GM18870 (cell line): ENCODE measurements around the gene MUSTN1.

Experiments used
- ATAC-seq: cut with Tn5 transposase; IDR thresholded peaks from one replicate; pipeline ENCODE4 v1.9.1; 2021; ENCODE audit warnings: moderate library complexity; ENCODE audit not compliant: unreplicated experiment

The MUSTN1 gene

DNA sequence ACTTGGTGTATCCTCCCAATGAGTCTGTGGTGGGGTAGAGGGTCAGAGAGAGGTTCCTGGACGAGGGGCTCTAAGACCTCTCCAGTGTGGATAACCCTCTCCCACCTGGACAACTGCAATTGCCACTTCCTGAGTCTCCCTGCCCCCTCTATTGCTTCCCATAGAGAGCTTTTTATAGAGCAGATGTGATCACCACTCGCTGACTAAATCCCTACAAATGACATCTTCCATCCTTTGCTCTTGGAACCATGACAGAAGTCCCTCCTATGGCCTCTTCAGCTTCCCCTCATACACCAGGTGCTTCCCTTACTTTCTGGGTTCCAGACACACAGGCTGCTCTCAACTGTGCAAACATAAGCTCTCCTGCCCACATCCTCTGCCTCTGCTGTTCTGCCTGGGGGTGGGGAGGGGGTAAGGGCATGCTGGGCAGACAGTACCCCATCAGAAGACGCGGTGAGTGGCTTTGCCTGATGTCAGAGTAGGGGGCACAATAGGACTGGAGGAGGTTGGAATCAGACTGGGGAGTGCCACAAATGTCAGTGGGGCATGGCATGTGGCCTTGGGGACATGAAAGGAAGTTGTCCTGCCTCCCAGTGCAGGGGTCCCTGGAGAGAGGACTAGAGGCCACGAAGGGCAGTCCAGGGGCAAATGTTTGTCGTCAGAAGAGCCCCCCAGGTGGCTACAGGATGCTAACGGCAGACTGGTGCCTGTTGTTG, 25.0 kb downstream of the MUSTN1 start:
- ATAC-seq, result no peak

DNA sequence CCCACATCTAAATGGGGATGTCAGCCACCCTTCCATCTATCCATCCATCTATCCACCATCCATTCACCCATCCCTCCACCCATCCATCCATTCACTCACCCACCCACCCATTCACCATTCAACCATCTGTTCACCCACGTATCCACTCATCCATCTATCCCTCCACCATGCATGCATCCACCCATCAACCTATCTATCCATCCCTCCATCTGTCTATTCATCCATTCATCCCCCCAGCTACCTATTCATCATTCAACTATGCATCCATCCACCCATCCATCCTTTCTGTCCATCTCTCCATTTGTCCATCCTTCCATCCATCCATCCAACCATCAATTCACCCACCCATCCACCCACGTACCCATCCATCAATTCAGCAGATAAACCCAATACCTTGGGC, 25.7 kb downstream of the MUSTN1 start:
- ATAC-seq, result no peak

DNA sequence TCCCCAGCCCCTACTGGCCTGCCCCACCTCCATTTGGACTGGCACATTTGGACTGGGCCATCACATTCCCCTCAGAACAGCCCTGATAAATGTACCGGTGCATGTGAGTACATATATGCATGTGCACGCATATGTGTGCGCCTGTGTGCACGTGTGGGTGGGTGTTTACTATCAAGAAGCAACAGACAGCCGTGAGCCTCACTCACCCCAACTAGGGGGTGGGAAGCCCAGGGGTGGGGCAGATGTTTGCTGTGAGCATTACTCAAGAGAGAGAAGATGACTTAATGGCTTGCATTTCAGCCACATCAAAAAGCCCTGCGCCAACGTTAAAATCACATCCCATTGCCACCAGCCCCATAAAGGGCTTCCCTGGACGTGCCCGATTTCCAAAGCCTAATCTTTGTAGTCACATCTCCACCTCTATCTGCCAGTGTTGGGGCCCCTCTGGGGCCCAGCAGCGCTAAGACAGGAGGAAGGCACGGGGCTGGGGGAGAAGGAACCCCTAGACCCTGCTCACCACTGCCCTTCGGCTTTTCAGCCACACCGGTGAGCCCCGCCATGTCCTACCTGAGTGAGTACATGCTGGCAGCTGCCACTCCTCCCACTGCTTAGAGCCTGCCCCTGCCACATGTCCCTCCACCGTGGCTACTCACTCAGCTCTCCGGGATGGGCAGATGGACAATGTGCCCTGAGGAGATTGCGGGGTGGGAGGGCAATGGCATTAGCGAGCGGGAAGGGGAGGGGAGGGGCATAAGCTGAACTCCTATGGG, 29.4 kb downstream of the MUSTN1 start:
- no peak for ATAC-seq

DNA sequence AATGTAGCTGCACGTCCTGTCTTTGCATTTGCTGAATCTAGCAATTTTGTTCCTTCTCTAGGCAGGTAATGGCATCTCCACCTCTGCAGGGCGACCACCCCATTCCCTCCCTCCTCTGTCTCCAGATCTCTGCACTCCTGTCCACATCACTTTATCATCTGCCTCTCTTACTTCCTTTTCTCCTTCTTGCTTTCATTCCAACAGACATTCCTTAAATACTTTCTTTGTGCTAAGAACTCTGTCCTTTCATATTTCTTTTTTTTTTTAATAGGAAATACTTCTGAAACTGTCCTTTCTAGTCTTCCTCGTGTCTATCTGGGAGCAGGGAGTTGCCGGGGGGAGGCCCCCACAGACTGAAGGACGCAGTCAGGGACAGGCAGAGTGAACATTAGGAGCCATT, 33.0 kb downstream of the MUSTN1 start:
- no peak for ATAC-seq

DNA sequence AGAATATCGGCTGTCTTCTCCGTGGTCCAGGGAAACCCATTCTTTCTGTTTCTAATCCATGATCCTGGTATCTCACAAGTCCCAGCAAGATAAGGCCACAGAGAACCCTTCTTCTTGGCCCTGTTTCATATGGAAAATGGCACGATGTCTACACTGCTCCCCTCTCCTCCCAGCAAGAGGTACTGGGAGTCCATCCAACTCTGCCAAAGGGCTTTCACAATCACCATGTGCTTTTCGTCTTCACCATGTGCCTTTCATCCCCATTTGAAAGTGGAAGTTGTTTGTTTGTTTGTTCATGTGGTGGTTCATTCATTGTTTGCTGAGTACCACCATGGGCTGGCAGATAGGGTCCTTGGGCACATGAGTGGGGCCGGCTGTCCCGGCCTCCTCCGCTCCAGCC, 34.7 kb downstream of the MUSTN1 start:
- ATAC-seq, result no peak

DNA sequence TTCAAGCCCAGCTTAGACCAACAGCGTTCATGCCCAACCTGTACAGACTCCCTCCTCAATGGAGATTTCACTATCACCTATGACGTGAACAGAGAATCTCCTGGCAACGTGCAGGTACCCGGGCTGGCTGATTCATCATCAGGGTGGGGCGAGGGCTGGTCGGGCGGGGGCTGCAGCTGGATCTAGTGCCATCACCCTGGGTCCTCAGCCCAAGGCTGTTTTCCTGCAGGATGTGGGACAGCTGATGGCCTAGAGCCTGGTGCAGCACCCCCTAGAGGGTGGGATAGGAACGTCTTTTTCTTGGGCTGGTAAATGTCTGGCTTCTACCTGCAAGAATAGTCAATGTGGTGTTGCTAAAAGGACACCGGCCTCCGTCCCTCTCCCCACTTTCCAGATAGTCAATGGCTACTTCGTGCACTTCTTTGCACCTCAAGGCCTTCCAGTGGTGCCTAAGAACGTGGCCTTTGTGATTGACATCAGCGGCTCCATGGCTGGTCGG, 35.8 kb downstream of the MUSTN1 start:
- ATAC-seq, result no peak

DNA sequence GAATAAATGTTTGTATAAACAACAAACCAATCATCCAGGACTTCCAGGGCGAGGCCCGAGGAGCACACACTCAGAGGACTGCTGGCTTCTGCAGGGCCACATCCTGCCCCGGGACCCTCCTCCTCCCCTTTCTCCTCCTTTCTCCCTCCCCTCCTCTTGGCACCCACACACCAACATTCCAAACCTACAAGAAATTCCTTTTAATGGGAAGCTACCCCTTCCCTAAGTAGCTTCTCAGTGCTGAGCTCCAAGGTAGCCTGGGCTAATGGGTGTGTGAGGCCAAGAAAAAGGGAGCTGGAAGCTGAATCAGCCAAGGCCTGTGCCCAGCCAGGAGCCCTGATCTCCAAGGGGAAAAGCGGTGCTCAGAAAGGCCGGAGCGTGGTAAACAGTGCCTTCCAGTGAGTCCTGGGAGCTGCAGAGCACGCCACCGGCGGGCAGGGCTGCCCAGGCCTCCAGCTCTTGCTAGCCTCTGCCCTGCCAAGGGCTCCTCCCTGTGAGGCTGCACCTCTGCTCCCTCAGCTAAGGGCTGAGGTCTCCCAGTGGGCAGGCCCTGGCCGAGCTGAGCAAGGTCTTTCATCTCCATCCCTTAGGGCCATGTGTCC, 36.3 kb downstream of the MUSTN1 start:
- ATAC-seq, result no peak

DNA sequence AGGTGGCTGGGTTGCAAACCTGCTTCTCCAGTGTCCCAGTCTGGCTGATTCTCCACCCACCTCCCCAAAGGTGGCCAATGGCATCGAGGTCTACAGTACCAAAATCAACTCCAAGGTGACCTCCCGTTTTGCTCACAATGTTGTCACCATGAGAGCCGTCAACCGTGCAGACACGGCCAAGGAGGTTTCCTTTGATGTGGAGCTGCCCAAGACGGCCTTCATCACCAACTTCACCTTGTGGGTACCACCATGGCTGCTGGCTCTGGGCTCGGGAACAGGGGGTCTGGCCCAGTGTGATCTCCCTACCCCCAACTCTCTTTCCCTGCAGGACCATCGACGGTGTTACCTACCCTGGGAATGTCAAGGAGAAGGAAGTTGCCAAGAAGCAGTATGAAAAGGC, 38.4 kb downstream of the MUSTN1 start:
- ATAC-seq, result no peak

DNA sequence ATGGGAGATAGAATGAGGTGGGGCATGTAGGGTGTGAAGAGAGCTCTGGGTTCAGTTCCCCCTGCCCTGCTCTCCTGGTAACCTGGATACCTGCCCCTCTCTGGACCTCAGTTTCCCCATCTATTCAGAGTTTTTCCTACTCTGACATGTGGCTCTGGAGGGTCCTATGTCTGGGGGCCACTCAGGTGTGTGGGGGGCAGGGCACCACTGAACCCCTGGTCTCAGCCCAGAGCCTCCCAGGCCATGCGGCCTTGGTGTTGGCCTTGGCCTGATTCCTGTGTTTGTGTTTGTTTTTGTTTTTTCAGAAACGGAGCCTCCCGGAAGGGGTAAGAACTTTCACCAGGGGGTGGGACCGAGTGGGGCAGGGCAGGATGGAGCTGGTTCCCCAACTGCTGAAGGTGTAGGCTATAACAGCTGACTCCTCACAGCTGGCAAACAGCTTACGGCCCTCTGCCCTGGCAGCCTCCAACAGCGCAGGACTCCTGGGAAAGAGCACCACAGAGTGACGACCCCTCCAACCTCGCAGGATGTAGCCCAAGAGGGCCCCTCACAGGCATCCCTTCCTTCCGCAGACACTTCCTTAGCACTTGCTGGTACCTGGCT, 39.4 kb downstream of the MUSTN1 start:
- ATAC-seq, result no peak

DNA sequence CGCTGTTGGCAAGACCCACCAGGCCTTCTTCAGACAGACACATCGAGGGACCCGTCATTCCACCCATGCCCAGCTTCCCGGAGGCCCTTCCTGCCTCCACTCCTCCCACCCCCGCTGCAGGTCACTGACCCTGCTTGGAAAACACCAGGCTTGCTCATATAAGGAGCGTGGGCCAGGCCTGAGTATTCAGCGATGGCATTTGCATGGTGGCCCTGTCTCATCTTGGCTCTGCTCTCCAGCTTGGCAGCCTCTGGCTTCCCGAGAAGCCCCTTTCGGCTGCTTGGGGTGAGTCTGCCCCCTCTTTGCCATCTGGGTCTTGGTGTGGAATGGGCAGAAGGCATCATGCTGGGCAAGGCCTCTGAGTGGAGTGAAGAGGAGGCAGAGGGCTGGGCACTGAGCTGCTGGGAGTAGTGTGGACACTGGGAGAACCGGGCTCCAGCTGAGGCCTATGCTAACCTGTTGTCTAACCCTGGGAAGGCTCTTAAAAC, 40.2 kb downstream of the MUSTN1 start, which contains the start of gene ITIH3:
TSS of gene ITIH3 (plus strand) at position 185 of the 488 bp plus-strand sequence. CDS start at position 193, 8 bp downstream.
- ATAC-seq, result no peak

DNA sequence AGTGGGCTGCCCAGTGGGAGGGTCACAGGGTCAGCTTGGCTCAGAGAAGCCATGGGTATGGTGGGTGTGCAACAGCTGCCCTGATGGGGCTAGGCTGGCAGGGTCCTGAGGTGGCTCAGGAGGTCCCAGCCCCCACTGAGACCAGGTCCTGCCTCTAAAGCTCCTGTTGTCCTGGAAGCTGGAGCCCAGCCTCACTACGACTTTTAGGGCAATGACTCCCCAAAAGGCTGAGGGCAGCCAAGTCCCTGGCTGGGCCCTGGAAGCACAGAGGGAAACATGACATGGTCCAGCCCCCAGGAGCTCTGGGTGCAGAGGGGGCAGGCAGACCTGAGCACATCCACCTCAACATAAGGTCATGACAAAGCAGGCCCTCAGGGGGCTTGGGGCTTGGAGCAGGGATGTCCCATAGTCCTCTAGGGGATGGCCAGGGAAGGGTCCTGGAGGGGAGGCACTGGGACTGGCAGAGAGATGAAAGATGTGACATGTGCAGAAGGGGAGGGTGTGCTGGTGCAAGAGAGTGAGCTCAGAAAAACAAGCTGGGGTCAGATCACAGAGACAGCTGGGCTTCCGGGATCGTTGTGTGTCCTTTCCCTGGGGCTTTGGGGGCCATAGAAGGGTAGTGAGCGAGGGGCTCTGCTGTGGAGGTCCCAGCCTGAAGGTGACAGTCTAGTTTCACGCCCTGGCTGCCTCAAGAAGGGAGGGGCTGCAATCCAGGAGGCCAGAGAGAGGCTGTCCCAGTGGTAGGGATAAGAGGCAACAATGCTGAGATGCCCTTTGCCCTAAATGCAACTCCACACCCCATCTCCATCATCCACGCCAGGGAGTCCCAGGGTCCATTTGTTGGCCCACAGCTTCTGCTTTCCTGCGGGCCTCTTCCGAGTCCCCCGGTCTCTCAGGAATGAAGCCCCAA, 40.9 kb downstream of the MUSTN1 start:
- no peak for ATAC-seq

DNA sequence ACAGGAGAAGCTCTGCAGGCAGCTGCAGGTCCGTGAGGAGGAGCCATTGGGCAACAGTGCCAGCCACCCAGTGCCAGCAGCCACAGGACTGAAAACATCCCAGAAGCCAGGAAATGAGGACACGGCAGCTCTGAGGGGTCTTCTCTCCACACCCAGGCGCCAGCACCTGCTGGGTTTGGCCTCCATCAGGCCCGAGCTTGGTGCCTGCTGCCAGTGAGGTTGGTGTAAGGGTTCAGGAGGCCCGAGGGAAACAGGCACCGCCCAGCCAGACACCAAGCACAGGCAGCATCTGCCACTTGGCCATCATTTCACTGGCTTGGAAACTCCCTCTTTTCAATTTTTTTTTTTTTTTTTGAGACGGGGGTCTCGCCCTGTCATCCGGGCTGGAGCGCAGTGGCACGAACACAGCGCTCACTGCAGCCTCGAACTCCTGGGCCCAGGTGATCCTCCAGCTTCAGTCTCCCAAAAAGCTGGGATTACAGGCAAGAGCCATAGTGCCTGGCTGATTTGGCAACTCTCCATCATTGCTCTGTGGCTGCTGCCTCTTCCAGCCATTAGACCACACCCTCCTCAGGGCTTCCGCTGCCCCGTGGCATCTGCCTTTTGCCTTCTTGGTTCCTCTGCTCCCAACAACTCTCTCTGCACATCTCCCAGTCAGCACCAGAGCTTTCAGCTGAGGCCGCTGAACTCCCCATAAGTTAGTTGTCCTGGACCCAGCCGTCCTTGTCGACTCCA, 41.7 kb downstream of the MUSTN1 start:
- no peak for ATAC-seq

DNA sequence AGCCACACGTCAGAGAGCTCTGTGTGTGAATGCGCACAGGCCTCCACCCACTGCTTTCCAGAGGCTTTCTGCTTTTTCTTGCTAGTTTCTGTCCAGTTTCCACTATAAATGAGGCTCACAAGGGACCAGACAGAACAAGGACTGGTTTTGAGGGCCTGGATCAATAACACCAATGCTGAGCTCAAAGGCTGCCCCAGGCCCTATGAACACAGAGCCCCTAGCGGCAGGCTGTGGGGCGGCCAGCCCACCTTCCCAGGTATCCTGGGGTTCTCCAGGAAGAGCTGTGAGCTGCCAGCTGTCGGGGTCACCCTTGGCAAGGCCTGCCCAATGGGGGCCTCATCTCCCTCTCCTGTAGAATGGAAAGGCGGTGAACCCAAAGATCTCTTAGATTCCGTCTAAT, 42.4 kb downstream of the MUSTN1 start:
- ATAC-seq, result no peak

DNA sequence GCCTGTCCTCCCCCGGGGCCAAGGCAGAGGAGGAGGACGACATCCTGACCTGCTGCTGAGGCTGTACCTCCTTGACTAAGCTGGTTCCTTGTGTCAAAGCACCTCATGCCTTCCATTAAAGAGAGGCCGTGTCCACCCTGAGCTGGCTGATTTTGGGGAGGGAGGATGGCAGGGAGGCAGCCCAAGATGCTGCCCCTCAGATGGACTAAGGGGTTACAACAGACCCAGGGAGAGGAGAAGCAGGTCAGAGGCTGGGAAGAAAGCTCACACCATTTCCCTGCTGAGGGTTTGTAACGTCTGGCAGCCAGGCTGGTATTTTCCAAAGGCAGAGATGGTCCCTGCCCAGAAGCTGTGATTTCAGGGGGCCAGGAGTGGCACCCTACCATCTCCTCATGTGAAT, 42.9 kb downstream of the MUSTN1 start:
- no peak for ATAC-seq

DNA sequence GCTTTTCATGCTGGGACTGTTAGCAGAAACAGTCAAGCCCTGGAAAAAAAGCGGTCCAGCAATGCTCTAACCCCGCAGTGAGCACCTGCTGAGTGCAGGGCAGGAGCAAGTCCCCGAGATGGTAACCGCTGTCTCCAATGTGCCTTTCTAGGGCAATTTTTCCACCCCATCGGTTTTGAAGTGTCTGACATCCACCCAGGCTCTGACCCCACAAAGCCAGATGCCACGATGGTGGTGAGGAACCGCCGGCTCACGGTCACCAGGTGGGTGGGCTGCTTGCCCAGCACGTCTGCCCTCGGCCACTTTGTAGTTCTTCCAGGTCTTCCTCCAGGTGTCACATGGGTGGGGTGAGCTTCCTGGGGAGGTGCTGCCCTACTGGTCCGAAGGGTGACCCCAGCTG, 43.5 kb downstream of the MUSTN1 start:
- ATAC-seq, result no peak

DNA sequence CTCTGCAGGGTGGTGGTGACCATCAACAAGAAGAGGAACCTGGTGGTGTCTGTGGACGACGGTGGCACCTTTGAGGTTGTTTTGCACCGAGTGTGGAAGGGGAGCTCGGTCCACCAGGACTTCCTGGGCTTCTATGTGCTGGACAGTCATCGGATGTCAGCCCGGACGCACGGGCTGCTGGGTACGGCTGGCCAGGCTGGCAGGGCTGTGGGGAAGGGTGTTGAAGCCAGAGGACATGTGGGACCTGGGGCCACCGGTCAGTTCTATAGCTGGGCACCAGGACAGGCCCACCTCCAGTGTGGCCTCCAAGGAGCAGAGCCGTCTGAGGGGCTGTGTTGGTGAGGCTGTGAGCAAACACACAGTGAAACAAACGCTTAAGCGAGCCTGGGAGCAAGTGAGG, 44.1 kb downstream of the MUSTN1 start:
- ATAC-seq, result no peak

DNA sequence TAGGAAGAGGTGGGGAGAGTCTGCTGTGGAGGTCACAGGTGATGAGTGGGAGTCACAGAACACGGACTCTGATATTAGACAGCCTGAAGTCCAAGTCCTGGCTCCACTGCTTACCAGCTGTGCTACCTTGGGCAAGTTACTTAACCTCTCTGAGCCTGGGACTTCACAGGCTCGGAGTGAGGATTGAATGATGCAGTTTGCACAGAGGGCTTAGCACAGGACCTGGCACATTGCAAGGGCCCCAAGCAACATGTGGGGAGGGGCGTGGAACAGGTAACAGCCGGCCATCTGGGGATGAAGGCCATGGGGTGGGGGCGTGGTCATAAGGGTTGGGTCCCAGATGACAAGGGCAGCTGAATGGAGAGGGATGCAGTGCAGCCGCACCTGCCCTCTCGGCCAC, 44.5 kb downstream of the MUSTN1 start:
- ATAC-seq, result no peak

DNA sequence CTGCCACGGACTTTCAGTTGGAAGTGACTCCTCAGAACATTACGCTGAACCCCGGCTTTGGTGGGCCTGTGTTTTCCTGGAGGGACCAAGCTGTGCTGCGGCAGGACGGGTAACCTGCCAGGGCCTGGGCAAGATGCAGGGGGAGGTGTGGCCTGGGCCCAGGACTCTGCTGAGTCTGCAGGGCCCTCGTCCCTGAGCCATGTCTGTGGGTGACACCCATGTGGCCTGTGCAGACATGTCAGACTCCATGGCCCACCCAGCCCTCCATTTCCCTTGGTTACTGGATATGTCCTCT, 45.1 kb downstream of the MUSTN1 start:
- no peak for ATAC-seq

DNA sequence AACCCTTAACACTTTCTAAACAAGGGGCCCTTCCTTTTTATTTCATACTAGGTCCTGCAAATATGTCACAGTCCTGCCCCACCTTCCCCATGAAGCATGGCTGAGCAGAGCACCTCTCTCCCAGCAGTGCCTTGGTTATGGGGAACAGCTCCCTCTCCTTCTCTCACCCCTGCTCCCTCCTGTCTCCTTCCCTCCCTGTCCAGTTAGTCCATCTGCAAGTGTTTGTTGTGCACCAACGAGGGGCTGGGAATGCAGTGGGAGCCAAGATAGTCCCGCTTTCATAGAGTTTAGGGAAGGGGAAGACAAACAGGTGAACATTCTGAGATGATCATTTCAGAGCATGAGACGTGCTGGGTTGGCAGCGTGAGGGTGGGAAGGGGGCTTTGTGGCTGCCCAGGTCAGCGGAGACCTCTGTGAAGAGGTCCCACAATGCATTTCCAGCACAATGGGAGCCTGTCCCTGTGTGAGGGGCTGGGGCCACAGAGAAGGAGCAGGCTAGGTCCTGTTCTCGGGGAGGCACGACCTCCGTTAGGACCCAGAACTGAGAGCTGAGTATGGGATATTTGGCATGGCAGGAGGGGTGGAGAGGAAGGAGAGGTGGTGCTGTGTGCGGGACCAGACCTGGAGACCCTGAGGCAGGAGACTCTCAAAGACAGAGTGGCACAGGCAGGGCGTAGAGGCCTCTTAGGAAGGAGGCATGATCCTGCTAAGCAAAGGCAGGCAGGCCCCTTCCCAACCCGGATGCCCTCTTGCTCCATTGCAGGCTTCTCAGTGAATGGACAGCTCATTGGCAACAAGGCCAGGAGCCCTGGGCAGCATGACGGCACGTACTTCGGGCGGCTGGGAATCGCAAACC, 45.7 kb downstream of the MUSTN1 start:
- no peak for ATAC-seq
